ENCODE results near the gene EEA1.

GRCh38 chr12:92785563-92785950 lies 143.5 kb downstream of the EEA1 start:
- TF ChIP-seq POLR2AphosphoS5 (IDR thresholded peaks at IDR 0.05; ENCODE audit: low read depth, low read length) (no peak), CREB1 (IDR thresholded peaks at IDR 0.05) (no peak), CTCF (IDR thresholded peaks at IDR 0.05; ENCODE audit: control extremely low read depth in 1 of 3, insufficient read depth in 1 of 3, low read depth in 1 of 3, low read length in 3 of 3) (no peak), CEBPB (IDR thresholded peaks at IDR 0.05; ENCODE audit: low read depth, low read length) (no peak), PHF8 (conservative IDR thresholded peaks at IDR 0.05; ENCODE audit: low read depth, low read length) (no peak), POLR2A (IDR thresholded peaks at IDR 0.05; ENCODE audit: control extremely low read depth in 1 of 2, low read depth in 2 of 2, low read length in 2 of 2) (no peak), MAFK (IDR thresholded peaks at IDR 0.05; ENCODE audit: low read depth, low read length) (no peak), SP2 (IDR thresholded peaks at IDR 0.05; ENCODE audit: low read length) (no peak), JUND (IDR thresholded peaks at IDR 0.05; ENCODE audit: low read length) (no peak), TCF12 (IDR thresholded peaks at IDR 0.05; ENCODE audit: low read depth, low read length) (no peak), CHD2 (IDR thresholded peaks at IDR 0.05; ENCODE audit: low read length) (no peak), GABPA (IDR thresholded peaks at IDR 0.05; ENCODE audit: borderline replicate concordance, insufficient read depth, low read length) (no peak), EGR1 (IDR thresholded peaks at IDR 0.05; ENCODE audit: borderline replicate concordance, low read depth, low read length) (no peak)

All from H1 (cell line).